Activated CD4-positive, CD25-positive, alpha-beta regulatory T cell (primary cell): ENCODE results near the gene PSMA1.
"Not testable (repeated sequence)": the region's sequence is repeated elsewhere in the genome, so short reads cannot be mapped to it uniquely, and the experiment has no call there.

Experiments
- DNase-seq, 4 experiments: peaks; one replicate each; lab custom pipeline; 2025; lab: John Stamatoyannopoulos, UW

The PSMA1 gene

DNA sequence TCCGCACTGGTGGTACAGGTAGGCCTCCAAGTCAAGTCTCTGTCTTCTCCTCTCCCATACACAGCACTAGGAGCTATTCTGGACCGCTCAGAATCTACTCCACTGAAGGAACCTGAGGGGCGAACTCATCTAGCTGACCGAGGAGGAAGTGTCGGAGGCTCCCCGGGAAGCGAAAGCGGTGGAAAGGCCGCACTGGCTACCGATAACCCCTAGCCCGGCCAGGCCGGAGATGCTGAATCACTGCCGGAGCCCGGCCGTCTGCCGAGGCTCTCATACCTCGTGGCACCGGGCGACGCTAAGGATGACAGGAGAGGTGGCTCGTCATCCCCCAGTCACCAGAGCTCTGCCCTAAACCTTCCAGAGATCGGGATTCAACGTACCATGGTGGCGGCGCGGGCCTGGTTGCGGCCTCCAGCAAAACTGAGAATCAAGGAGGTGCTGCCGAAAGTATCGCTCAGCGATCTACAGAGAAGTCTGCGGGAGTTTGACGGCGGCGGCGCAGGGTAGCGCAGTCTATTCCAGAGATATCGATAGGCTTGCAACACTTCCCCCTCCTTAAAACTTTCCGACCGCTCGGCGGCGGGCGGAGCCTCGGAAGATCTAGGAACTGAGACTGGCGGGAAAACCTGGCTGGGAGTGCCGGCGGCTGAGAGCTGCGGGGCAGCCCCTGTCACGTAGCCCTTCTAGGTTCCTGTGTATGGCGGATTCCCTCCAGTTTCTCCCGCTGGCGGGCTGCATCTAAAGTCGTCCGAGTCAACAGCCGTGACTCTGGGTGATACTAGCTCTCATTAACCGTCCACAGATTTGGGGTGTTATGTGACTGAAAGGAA is at the start of gene PSMA1:
Gene PSMA1 (minus strand): TSS at position 470 of the 830 bp plus-strand sequence. CDS start 87 bp downstream, at position 383.
- peak; percentile 69 to 79 (median 77) for DNase-seq

GRCh38 chr11:14569516-14569915 is 49.3 kb upstream of the PSMA1 start:
- peak in 2 of 4 experiments; percentile 14 to 28 for DNase-seq

- no peak for DNase-seq
Observed at GRCh38 chr11:14567064-14567651, 47.0 kb upstream of the PSMA1 start.

GRCh38 chr11:14566331-14567063 is 46.3 kb upstream of the PSMA1 start:
- no peak for DNase-seq

DNA sequence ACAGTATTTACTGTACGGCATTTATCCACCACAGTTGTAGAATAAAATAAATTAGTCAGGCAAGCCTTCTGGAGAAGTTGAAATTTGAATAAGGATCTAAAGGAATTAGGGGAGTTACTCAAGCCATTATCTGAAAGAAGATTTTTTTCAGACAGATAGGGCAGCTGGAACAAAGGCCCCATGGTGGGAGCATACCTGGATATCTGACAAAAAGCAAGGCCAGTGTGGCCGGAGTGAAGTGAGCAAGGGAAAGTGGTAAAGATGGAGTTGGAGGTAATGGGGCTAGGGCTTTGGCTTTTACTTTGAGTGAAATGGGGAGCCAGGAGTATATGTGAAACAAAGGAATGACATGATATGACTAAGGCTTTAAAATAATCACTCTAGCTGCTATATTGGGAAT is 45.7 kb upstream of the PSMA1 start:
- DNase-seq = no peak

- DNase-seq = no peak
Observed at GRCh38 chr11:14555818-14556217, 35.6 kb upstream of the PSMA1 start.

DNA sequence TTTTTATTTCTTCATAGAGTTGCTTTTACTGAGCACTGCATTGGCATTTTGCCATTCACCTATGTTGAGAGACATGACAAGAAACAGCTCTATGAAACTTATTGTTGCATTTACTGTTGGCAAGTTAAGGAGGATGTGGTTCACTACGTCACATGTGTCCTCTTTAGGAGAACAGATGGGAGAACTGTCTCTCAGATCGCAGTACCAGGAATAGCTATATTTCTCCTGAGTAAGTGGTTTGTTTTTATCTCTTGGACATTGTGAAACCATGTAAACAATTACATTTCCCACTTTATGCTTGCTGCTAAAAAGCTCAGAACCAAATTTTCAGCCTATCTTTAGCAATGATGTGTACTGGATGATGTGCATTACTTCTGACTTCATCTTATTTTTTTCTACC is 34.8 kb upstream of the PSMA1 start:
- no peak for DNase-seq

DNA sequence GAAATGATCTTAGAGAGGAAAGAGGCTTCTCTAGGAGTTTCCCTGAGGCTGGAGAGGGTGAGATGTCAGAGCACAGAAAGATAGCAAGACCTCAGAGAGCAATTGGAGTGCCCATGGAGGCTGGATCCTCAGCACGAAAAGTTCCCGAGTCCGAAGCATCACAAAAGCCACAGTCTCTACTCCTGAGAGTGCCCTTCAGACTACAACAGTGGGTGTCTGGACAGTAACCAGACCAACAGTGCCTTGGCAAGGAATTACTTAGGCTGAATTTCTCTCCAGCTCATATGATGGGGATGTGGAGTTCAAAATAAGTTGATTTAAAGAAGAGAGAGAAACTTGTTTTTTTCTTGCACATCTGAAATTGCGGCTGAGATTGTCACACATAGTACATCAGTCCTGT is 31.9 kb upstream of the PSMA1 start:
- no peak for DNase-seq

GRCh38 chr11:14551380-14551779 is 31.2 kb upstream of the PSMA1 start:
- no peak for DNase-seq

DNA sequence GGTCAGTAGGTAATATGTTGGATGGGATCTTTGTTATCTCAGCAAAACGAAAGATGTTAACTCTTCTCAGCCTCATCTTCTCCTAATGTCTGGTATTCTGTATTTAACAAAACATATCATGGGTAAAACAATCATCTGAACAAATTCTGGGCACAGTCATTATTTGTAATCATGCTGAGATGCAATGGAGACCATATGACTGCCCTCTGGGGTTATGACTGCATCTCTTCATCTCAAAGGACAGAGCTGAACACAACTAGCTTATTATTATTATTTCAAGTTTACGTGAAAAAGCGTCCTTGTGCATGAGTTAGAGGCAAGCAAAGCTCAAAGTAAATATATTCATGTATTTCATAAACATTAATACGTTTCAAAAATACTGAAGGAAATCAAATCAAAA is 29.7 kb upstream of the PSMA1 start:
- DNase-seq = no peak

DNA sequence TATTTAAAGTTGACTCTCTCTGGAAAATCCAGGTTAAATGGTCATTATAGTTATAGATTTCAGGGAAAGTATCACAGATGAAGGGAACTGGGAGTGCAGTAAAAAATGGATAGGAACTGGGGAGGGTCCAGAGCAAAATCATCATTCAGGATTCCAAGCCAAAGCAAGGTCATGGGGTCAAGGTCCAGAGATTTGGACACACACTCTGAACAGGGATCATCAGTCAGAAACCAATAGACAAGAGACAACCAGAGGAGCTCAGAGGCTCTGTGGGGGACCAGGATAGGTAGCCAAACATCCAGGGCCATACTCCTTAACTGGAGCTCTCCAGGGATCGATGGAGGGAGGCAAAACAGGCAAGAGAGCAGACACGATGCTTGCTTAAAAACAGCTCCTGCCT is 27.3 kb upstream of the PSMA1 start:
- no peak for DNase-seq

DNA sequence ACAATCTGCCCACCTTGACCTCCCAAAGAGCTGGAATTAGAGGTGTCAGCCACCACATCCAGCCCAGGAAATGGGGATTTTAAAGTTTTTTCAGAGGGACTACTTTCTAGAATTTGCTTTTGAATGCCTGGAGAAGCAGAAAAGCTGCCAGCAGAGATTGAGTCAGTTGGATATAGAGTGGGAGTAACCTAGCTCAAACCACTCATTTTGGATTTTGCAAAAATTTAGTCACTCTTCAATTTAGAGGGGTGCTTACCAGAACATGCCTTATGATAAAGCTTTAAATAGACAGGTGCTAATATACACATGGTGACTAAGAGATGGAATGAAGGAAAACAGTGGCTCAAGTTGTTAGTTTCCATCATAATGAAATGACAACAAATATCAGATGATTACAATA is 26.5 kb upstream of the PSMA1 start:
- no peak for DNase-seq

GRCh38 chr11:14544611-14545010 is 24.4 kb upstream of the PSMA1 start:
- no peak for DNase-seq

DNA sequence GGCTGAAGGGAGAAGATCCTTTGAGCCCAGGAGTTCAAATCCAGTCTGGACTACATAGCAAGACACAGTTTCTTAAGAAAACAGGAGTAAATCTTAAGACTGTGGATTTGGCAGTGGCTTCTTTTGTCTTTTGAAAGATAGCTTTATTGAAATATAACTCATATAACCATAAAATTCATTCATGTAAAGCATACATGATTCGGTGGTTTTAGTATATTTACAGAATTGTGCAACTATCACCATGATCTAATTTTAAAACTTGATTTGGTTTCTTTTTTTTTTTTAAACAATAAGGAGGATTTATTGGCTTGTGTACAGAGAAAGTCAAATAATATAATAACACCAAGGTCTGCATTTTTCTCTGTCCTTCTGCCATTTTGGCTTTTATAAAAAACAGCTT is 23.1 kb upstream of the PSMA1 start:
- no peak for DNase-seq

GRCh38 chr11:14542324-14542723 is 22.1 kb upstream of the PSMA1 start:
- DNase-seq = no peak

DNA sequence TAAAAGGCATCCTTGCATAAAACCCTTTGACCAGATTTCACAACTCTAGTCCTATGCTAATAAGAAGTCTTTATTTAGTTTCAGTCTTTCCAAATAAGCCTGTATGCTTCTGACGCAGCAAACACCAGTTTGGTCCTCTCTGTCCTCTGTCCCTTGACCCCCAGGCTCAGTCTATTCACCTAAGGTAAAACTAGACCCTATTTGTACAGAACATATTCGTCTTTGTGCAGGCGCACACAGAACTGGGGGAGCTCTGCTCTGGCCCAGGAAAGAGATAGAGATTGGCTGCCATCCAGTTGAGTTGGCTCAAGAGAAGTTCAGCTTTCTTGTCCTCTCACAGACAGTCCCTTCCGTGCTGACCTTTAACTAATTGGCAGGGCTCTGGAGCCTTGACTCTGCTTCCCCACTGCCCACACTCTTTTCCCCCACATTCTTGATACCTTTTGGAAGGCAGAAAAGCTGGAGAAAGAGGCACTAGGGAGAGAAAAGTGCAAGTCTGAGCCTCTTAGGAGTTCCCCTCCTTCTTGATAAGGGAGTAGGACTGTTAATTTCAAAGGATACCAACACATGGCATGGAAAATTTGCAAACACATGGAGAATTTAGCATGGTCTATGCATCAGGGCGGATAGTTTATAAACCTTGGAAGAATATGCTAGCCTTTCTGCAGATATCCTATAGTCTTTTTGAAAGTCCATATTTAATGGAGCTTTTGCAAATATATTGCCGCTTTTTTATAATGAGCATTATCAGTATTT is 21.2 kb upstream of the PSMA1 start:
- no peak for DNase-seq

- DNase-seq = no peak
Observed at GRCh38 chr11:14539982-14540421, 19.8 kb upstream of the PSMA1 start.

DNA sequence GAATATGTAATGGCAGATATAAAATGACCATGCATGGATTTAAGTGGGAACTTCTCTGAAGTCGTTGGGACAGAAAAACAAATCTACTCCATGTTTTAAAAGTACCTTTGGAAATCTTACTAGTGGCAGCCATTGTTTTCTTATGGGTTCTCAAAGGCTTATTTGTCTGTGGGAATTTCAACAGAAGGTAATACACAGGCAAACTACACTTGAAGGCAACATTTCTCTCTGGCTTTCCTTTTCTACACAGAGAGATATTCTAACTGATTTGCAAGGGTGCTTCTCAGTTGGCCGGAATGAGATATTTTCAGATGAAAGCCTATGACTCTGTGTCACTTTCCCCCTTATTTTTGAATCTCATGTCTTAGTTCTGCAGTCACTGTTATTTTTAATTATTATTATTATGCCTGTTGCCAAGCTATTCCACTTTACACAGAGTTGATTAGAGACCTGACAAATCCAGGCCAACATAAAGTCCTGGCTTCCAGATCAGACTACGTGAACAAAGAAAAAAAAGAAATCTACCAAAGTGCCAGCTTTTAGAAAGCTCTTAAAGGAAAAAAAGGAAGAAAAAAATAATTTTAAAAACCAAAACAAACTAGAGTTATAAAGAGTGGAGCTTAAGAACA is 18.9 kb upstream of the PSMA1 start:
- no peak for DNase-seq

DNA sequence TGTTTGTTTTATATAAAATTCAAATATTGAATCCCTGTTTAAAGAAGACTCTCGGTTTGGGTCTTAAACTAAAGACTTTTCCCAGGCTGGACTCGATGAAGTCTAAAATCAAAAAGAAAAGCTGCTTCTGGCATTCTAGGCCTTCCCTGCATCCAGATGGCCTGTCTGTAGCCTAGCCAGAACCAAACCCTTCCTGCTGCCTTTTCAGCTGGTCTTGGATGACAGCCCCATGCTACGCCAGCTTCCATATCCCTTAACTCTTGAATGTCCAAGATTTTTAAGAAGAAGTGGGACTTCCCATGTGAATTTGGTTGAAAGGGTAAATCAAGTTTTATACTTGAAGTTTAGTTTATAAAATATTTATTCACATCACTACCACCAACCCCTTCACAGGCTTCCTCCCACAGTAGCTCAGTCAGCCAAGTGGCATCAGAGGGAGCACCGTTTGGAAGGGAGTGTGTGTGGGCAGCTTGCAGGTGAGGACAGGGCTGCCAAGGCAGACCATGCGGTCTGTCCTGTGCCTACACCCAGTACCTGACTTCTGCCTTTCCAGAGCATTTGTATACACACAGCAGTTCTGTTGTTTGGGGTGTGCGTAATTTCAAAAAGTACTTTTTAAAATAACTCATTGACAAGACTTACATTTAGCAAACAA is 18.2 kb upstream of the PSMA1 start:
- DNase-seq = no peak

DNA sequence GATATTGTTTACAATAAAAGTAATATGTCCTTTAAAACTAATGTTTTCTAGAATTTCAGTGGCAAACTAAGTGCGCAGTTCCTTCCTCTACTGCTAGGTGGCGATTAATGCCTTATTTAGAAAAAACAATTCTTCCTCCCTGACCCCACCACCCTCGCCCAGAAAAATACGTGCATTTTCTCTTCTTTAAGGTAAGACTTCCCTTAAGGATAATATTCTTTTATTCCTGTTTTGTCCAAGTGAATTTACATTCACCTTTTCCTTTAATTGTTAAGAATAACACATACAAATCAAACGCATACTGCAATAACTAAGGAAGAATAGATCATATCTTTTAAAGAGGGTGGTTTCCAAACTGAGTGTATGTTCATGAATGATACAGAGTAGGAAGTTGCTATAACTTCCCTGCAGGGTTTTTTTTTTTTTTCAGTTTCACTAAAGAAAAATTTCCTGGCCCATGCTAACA is 17.0 kb upstream of the PSMA1 start:
- DNase-seq = peak in 1 of 4 experiments; percentile 4

GRCh38 chr11:14535166-14535565 is 15.0 kb upstream of the PSMA1 start:
- DNase-seq = not testable (repeated sequence)
